Activated naive CD4-positive, alpha-beta T cell treated with anti-CD3 and anti-CD28 coated beads, Interleukin-2, amount 50 U/mL, for 16 hours (primary cell): ENCODE measurements around the gene SORCS2.

ENCODE experiments used
- DNase-seq: peaks from one replicate; pipeline ENCODE4 v3.0.0-alpha.2; 2020

SORCS2 gene

DNA sequence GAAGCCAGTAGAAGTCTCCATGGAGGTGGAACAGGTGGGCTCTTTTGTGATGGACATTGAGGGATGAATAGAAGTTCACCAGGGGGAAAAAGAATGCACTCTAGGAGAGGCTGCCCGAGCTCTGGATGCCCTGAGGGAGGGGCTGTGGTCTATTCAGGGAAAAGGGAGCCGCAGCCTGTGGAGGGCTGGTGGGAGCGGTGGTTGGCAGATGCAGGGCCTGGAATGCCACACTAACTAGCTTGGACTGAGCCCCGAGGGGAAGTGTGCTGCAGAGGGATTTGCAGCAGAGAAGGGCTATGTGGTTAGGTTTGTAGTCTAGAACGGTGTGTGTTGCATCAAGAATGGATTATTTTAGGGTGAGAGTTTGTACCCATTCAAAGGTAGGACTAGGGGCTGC lies 271.9 kb downstream of the SORCS2 start:
- DNase-seq = no peak

DNA sequence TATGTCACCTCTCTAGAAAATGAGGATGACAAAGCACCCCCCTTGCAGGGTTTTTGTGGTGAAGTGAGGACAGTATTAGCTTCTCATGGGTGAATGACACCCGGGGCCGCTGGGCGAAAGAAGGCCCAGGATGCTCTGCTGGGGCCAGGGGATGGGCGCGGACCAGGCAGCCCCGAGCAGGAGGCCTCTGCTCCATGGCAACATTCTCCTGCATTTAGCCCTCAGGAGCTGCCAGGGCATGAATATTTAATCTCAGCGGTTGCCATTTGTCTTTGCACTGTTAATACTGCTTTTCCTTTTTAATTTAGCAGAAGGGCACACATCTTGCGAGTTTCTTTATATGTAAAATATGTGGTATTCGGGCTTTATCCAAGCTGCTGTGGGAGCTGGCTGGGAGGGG lies 272.7 kb downstream of the SORCS2 start:
- DNase-seq = no peak

DNA sequence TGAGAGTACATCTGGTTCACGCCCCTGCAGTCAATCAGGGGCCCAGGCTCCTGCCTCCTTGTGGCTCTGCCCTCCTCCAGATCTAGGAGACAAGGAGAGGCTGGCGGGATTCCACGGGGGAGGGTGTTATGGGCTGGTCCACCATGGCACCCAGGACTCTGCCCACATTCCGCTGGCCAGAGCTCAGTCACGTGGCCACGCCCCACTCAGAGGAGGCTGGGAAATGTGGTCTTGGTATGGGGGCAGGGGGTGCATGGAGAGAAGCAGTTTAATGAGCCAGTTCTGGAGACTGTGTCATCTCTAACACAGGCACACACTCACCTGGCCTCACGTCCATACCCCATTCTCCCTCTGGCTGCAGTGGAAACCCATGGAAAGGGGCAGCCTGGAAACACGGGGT lies 273.9 kb downstream of the SORCS2 start:
- DNase-seq = no peak

DNA sequence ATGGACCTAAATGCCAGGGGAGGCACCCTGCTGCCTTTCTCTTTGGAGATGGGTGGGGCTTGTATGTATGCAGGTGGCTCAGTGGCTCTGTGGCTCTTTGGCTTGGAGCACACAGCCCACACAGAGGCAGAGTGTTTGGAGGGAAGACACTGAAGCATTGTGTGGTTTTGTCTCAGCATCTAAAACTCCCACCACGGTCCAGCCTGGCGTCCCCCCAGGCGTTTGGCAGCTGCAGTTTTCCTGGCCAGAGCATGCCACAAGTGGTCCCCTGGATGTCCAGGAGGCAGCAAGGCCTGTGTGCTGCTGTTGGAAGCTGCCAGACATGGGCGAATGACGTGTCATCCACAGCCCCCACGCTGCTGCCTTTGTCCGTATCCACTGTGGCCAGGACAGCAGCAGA lies 274.6 kb downstream of the SORCS2 start:
- no peak for DNase-seq

DNA sequence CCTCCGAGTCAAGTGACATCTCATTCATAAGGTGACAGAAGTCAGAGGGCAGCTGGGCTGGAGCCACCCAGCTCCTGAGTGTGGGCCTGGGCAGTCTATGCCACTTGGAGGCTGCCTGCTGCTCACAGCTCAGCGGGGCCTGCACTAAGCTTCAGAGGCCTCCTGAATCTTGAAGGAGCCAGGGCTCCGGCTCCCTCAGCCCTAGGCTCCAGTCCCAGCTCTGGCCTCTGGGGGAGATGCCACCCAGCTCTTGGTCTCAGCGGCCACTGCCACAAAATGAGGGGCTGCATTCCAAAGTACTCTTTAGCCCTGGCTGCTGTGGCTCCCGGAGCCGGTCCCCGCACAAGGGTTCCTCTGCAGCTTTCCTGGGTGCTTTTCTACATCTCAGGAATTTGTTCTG lies 275.1 kb downstream of the SORCS2 start:
- no peak for DNase-seq

DNA sequence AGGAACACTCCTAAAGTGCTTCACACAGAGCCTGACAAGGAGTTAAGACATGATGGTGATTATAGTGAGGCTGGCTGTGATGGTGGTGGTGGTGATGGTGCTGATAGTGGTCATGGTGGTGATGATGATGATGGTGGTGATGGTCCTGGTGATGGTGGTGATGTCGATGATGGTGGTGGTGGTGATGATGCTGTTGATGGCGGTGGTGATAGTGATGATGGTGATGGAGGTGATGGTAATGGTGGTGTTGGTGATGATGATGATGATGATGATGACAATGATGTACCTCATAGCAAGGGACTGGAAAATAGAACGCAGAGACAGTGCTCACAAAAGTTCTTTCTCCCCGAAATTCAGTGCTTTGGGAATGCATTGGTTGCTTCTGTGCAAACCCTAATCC lies 276.7 kb downstream of the SORCS2 start:
- no peak for DNase-seq

DNA sequence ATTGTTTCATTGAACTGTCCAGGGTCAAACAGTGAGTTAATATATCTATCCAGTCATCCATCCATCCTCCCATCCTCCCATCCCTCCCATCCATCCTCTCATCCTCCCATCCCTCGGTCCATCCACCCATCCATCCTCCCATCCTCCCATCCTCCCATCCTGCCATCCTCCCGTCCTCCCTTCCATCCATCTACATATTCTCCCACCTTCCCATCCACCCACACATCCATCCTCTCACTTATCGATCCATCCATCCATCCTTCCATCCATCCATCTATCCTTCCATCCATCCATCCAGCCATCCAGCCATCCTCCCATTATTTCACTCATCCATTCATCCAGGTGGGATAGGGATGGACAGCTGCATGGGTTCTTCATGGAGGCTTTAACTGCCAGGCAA lies 277.8 kb downstream of the SORCS2 start:
- no peak for DNase-seq

DNA sequence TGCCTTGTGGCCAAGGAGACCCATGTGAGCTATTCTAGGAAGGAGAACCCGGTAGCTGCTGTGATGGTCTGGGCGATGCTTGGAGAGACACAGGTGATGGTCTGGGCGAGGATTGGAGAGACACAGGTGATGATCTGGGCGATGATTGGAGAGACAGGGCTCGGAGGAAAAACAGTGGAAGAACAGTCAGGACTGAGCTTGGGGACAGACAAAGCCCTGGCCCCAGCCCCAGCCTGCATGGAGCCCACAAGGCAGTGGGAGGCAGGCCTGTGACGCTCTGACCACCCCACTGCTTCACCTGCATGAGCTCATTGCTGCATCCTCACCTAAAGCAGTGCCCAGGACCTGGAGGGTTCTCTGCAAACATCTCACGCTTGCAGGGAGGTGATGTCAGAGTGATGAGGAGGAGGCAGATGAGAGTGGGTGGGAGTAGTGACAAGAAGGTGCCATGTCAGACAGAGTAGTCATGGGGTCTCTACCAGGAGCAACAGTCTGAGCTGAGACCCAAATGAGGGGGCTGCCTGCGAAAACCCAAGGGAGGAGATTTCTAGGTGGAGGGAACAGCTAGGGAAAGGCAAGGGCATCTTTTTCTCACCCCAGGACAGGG lies 278.3 kb downstream of the SORCS2 start:
- DNase-seq = no peak

DNA sequence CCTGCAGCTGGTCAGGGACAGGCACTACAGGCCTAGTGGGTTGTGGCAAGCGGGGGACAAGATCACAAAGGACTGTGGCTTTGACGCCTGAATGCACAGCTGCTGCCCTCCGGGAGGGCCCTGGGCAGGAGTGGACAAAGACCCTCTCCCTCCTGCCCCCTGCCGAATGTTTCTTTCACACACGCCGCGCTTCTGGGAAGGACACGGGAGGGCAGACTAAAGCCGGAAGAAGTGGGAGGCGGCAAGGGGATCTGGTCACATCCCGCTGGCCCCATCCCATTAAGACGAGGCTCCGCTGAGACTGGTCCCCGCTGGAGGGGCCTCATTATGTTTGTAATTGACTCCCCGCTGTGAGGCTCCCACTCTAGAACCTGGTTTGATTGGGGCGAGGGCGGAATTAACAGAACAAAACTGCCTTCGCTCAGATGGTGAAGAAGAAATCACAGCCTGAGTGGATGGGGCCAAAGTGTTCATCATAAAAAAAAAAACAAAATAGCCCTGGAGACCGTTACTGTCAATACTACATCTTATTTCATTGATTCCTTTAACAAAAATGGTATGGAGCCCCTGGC lies 280.2 kb downstream of the SORCS2 start:
- no peak for DNase-seq

DNA sequence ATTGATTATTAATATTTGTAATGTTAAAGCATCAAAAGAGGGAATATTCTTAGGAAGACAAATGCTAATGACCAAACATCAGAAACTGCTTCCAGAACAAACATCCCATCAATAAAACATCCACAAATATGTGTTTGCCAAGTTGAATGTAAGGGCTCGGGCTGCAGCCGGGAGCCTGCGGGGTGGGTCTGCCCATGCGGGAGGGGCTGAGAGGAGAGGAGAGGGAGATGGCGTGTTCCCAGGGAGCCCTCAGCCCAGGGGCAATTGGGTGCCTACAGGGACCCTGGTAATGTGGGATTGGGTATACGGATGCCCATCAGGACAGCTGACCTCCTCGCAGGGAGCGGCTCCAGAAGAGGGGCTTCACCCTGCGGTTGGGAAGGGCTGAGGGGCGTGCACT lies 280.7 kb downstream of the SORCS2 start:
- DNase-seq = no peak

DNA sequence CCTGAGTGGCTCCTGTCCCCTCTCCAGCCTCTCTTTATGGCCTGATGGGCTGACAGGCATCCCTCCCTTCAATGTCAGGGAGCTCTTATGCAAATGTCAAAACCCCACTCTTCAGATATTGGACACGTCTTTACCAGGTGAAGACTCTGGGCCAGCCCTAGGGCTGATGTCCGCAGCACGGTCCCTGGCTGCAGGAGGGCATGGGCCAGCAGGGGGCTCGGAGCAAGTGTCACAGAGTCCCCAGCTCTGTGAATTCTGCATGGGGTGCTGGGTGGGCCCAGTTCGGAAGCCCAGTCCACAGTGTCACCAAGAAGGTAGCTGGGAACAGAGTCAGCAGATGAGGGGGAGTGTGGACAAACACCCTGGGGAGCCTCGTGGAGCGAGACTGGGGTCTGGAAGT lies 282.0 kb downstream of the SORCS2 start:
- no peak for DNase-seq

DNA sequence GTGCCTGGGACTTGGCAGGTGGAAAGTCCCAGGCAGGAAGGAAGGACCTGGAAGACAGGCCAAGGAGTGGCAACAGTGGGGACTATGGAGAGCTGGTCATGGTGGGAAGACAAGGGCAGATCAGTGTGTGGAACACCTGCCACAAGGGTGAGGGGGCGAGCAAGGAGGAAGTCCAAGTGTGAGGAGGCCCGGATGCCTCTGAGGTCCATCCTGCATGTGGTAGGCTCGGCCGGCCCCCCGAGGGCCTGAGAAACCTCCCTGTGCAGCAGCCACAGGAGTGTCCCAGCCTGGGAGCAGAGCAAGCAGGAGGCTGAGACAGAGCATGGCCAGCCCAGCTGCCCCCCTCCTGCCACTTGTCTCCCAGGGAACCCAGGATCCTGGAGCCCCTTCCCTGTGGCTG lies 282.9 kb downstream of the SORCS2 start:
- DNase-seq = no peak

DNA sequence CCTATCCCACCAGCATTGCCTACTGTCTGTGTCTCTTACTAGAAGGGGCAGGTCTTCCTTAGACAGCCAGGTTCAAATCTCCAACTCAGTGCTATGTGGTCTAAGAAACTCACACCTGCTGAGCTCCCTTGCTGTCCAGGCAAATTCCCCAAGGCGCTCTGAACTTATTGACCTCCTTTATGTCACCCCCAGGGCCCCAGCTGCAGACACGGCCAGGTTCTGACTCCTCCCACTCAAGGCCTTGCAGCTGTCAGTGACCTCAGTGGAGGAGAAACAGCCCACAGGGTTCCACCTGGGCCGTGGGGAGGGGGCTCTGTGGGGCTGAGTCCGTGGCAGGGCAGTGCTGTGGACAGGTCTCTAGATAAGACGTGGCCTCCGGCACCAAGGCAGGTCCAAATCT lies 284.5 kb downstream of the SORCS2 start:
- DNase-seq = no peak

DNA sequence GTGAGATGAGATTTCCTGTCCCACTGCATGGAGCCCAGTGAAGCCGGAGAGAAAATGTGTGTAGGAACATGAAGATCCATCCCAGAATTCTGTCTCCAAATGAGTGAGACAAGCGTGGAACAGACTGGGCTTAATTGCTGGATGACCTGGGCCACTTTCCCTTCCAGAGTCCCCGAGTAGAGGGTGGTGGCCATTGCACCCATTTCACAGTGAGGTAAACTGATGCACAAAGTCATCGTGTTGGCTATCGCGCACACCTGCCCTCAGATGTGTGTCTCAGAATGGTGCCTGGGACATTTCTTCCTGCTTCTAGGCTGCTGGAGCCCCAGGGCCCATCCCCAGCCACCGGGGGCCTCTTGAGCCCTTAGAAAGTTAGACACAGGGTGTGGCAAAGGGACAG lies 285.4 kb downstream of the SORCS2 start:
- DNase-seq = no peak

DNA sequence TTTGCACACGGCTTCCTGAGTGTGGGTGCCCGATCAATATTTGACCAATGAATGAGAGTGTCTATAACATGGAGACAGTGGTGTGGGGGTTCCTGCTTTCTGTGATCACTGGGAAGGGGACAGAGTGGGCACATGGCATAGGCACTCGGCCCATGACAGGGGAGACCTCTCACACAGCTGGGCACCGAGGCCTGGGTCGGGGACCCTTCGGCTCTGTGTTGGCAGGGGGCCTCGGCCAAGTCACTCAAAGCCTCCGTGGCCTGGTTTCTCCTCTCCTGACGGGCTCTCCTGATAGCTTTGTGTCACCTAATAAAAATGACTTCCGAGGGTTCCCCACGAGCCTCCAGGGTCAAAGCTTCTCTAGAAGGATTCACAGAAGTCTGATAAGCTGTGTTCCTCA lies 286.3 kb downstream of the SORCS2 start:
- DNase-seq = no peak

DNA sequence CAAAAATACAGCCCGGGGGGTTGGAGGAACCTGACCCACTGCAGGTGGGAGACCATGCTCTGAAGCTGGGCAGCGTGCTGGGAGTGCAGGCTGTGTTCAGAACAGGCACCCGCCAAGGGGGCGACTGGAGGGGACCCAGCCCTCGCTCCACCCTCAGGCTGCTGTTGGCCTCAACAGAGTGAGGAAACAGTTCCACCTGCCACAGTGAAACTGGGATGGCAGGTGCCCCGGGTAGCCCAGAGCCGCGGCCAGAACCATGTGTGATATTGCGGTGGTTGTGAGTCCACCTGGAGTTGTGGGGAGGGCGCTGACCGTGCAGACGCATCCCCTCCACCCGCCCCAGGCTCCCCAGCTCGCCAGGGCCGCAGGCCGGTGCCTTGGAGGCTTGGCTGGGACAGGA lies 288.1 kb downstream of the SORCS2 start:
- no peak for DNase-seq

DNA sequence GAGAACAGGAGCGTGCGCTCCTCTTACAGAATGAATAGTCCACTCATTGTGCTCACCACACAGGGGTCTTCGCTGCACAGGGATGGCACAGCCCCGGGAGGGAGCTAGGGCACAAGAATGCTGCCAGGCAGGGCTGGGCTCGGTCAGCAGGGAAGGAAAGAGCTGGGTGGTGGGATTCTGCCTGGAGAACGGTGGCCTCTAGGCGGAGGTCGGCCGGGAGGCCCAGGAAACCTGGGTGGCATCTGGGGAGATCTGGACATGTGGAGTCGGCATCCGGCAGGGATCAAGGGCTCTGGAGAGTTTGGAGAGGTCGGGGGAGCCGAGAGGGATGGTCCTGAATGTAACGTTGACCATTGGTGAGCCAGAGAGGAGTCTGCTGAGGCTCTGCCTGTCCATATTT lies 288.9 kb downstream of the SORCS2 start:
- DNase-seq = no peak

DNA sequence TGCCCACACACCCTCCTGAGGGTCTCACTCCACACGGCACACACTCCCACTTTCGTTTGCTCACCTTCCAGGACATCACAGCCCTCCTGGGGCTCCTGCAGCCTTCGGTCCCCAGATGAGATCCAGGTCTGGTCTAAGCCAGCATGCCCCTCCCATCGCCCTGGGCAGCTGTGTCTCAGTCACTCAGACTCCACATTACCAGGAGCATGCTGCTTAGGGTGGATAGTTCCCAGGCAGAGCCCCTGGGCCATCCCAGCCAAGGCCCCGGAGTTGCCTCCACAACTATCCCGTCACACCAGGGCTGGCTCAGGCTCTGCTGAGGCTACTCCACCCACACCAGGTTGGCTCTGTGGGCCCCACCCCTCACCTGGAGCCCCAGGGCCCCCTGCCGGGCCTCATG lies 292.8 kb downstream of the SORCS2 start:
- DNase-seq = no peak

DNA sequence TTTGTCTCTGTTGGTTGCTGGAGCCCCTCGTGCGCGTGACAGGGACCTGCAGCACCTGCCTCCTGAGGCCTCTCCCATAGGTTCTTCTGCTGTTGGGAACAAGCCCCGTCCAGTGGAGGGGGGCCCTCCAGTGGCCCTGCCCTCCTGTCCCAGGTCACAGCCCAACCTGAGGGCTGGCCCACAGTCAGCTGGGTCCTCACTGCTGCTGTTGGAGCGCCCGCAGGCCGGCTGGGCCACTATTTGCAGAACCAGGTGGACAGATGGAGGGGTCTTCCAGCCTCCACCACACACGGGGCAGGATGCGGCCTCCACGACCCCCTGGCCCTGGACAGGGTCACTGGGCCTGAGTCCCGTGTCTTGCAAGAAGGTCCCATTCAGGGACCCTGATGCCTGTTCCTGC lies 293.8 kb downstream of the SORCS2 start:
- no peak for DNase-seq

DNA sequence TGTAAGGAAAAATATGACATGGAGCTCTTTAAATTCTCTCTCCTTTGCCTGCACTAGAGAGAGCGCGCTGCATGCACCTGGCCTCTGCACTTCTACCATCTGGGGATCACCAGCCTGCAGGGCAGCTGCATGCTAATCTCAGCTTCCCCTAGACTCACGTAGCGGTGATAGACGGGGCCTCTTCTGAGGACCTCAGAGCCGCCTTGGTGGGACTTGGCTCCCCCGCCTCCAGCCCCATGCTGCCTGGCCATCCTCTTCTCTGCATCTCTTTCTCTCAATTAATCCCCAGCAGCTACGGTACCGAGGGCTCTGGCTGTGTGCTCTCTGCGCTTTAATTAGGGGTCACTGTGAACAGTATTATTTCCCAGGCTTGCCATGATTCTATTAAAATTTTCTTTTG lies 295.2 kb downstream of the SORCS2 start:
- no peak for DNase-seq

DNA sequence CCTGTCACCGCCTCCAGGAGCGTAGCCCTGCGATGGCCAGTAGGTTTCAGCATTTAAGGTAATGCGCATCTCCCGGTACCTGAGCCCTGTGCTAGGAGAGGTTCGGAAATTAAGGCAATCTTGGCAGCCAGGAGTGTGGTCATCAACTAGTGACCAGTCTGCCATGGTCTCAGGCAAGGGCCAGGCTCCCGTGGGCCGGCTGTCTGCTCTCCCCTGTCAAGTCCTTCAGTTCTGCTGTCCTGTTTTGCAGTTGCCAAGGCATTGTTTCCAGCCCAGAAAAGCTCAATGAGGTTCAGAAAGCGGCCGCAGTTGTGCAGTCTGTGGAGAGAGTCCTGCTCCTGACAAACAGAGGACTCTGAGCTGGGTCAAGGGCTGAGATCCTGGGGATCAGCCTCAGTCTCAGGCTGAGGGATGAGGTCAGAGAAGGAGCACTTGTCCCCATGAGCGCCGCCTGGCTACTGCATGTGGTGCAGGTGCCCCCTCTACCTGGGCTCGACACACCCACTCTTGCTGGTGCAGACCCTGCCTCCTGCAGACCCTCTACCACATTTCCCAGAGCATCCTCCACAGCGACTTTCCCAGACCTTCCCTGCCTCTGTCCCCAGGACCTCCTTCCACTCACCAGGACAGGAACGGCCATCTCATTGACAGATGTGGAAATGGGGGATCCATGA lies 295.8 kb downstream of the SORCS2 start:
- DNase-seq = no peak

DNA sequence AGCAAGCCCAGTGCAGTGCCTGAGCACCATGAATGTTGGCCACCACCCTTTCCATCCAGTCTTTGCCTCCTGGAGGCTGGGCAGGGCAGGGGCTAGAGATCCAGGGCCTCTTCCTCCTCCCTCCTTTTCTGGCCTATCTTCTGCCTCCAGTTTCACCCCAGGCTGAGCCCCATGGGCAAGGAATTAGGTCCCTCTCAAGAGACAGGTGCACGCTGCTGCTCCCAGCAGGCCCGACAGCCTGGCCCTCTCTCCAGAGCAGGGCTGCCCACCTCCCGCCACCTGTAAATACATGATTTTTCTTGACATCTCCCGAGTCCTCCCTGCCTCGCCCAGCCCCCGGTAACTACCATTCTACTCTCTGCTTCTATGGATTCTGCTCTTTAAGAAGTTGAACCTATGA lies 299.6 kb downstream of the SORCS2 start:
- no peak for DNase-seq

DNA sequence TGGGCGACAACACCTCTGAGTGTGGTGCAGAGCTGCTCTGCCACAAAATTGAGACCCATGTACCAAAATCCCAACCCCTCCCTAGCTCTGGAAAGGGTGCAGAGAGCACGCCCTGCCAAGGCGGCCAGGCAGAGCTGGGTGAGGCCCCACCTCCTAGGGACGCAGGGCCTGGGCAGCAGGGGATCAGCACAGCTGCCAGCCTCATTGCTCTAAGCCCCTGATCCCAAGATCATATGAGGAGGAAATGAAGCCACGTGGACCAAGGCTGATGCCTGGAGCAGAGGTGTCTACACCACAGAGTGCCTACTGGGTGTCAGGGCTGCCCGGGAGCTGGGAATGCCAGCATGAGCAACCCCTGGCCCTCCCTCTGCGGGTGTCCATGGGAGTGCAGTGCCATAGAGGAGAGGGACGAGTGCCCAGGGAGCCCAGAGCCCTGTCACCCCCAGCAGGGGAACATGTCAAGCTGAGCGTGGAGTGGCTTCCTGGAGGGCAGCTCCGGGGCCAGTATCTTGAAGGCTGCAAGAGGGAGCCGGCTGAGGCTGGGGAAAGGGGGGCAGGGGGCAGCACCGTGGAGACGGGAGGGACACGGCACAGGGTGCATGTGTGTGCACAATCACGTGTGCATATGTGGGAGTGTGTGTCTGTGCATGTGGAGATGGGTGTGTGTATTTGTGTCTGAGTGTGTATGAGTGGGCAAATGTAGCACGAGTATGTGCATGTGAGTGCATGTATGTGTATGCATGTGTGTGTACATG lies 306.3 kb downstream of the SORCS2 start:
- no peak for DNase-seq

DNA sequence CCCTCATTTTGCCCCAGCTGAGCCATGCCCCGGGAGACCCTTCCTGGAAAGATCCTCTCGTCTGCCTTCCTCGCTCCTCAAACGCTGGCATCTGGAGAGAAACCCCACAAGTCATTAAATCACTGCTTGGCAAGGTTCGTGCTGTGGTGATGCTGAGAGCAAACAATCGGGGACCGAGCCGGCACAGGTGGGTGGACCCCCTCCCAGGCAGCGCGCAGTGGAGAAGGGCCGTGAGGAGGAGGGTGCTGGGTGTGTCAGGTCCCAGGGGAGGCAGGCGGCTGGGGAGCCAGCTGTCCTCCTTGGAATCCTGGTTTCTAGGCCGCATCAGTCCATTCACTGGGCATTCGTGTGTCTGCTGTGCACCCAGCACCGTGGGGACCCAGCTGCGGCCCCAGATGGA lies 307.3 kb downstream of the SORCS2 start:
- DNase-seq = no peak
